ENCODE measurements around the gene CAMK4.

CAMK4 gene

DNA sequence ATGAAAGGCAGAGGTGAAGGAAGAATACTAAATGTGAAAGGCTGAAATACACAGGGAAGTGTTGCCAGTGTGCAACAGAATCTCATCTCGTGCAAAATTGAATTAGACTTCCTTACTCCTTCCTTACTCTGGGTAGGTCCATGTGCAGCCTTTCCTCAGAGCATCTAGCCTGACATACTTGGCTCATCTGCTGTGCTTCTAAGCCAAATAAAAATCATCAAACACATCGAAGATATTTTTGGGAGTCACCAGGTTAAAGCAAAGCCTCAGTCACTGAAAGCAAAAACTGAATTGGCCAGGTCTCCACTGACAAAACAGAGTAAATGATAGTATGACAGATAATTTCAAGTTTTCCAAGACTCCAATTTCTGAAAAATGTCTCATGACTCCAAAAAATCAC is 268.8 kb downstream of the CAMK4 start:
- DNase-seq (ENCODE audit: low read depth in 2 of 2) = no peak

GRCh38 chr5:111494355-111494999 is 270.3 kb downstream of the CAMK4 start:
- no peak for DNase-seq (ENCODE audit: low read depth in 2 of 2)

- no peak for DNase-seq (ENCODE audit: low read depth in 2 of 2)
Measured at GRCh38 chr5:111495159-111495558, 271.0 kb downstream of the CAMK4 start.

DNA sequence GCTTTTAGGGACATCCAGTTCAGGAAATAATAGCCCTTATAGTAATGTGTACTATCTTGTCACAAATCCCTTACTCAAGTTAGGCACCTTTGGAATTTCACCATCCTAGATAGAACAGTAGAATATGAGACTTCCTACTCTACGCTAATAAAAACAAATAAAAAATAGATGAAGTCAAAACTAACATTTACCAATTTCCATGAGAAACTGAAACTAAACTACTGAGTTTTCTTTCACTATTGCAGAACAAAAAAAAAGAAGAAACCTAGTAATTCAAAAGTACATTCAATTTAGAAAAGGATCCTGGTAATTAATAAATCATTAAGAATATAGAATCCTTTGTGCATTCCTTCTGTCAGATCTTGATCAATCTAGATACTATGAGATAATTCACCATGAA is 274.2 kb downstream of the CAMK4 start:
- no peak for DNase-seq (ENCODE audit: low read depth in 2 of 2)

GRCh38 chr5:111502956-111503355 is 278.8 kb downstream of the CAMK4 start:
- no peak for DNase-seq (ENCODE audit: low read depth in 2 of 2)

DNA sequence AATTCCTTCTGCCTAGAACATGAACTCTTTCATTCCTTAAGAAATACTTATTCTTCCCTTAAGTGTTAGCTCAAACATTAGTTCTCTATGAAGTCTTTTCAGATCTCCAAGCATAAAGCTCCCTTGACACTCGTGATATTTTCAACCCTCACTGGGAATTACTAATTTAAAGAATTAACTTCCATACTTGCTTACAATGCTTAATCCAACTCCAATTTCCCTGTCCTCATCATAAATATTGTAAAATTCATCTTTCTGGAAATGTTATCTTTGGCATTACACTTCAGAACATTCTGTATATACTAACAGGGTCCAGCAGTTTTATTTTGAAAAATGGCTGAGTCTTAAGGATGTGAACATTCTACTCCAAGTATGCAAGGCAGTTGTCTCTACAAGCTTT is 280.9 kb downstream of the CAMK4 start:
- DNase-seq (ENCODE audit: low read depth in 2 of 2) = no peak

DNA sequence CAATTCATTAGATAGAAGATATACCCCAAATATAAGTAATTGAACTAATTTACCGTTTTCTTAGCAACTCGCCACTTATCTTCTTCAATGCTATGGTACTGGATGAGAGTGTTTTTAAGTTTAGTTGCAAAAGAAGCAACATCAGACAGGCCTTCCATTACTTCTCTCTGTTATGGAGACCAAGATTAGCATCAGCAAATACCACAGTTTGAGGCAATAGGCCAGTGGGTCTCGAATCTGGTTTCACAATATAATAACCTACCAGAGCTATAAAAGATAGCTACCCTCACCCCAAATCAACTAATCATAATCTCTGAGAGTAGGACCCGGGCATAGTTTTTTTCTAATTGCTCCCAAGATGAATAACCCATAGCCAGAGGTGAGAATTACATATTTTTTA is 283.1 kb downstream of the CAMK4 start:
- no peak for DNase-seq (ENCODE audit: low read depth in 2 of 2)

- DNase-seq (ENCODE audit: low read depth in 2 of 2) = no peak
Measured at GRCh38 chr5:111509119-111509518, 284.9 kb downstream of the CAMK4 start.

- DNase-seq (ENCODE audit: low read depth in 2 of 2) = no peak
Measured at GRCh38 chr5:111511174-111511830, 287.1 kb downstream of the CAMK4 start.

DNA sequence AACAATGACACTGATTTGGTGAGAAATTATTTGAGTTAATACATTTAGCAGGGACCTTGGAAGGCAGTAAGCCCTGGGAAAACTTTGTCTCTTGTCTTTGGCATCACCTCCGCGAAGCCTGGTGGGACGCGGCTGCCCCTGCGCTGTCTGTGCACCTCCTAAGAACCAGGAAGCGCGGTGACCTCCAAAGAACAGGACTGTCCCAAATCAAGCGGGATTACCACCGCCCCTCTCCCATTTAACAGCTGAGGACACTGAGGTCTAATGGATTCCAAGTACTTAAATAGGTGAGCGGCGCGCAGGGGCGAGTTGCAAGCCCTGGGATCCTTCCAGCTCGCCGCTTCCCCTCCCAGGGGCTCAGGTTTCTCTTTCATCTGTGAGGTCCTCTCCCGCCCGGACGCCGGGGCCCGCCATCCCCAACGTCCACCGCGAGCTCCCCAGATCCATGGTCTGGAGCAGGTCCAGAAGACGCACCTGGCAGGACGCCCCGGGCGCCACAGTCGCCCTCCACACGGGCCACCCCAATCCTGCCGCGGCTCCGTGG is 287.7 kb downstream of the CAMK4 start:
- no peak for DNase-seq (ENCODE audit: low read depth in 2 of 2)

DNA sequence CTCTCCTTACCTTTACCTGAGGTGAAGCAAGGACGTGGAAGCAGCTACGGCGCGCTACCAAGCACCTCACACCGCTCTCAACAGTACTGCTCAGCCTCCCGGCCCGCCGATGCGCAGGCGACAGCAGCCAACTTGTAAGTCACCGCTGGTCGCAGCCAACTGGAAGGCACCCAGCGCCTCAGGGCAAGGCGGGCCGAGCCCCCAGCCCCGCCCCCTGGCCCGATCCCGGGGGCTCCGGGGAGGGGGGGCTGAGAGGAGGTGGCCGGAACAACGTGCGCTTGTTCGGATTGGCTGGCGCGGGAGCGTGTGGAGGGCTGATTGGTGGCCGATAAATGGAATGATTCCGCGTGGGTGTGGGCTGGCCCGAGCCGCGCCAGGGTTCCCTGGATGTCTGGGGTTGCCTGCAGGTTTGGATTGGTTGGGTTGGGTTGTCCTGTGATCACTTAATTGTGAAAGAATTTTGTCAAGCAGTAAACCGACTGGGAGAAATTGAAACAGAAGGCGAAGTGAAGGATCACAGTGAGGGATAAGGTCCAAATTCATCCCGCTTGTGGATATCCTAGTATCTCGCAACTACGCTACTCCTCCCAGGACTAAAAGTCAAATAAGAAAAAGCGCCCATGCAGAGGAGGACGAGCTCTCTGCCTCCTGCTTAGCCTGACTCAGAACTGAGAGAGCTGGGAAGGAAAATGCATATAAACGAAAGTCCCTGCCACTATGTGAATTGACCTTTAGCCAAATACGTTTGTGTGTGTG is 288.4 kb downstream of the CAMK4 start, which contains the start of gene STARD4:
Gene STARD4, minus strand, starts transcription at position 161 of the 756 bp plus-strand sequence. CDS start 5,102 bp downstream, outside the sequence.
- peak; percentile 85 to 90 for DNase-seq (ENCODE audit: low read depth in 2 of 2)

DNA sequence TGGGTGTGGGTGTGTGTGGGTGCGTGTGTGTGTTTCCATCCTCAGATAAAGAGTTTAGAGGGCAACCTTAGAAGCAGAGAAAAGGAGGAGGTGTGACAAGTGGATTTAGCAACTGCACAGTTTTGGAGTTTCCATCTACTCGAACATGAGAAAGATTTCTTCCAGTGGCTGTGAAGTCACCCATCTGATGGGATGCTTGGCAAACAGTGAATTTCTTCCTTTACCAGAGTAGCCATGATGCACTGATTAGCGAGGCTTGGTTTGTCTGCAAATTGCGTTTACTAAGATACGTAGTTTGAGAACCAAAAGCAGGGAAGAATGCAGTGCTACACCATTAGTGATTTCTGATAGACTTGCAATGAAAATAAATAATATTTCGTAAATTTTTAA is 288.9 kb downstream of the CAMK4 start:
- DNase-seq (ENCODE audit: low read depth in 2 of 2) = no peak

DNA sequence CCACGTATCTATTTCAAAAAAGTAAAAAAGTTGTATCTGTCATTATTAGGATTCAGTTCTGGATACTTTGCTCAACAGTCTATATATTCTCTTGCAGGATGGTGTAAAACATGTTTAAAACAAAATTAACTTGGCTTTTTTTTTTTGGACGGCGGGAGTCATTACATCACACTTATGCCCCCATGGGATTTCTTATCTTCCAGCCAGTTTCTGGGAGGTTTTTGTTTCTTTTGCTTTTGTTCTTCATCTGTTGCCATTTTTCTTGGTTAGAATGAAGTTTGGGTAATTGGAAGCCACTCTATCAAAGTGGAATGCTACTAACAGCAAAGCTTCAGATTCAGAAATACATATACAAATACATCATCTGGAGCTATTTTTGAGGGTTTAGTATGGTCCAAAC is 289.9 kb downstream of the CAMK4 start:
- DNase-seq (ENCODE audit: low read depth in 2 of 2) = no peak

DNA sequence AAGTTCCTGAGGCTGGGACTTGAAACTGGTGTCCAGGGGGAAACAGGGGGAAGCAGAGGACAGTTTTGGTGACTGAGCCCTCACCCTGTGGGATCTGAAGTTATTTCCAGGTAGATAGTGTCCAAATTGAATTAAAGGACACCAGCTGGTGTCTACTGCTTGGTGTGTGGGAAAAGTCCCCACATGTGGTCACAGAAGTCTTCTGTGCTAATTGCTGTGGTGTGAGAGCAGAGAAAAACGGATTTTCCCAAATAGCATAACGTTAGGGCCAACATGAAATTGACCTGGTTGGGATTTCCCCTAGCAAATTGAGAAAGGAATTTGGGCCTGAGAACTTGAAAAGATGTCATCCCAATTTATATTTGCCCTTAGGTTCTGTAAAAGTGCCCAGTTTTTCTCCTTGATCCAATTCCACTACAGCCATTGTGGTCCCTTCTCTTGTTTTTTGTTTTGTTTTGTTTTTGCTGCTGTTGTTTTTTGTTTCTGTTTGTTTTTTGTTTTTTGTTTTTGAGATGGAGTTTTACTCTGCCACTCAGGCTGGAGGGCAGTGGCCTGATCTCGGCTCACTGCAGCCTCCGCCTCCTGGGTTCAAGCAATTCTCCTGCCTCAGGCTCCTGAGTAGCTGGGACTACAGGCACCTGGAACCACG is 293.8 kb downstream of the CAMK4 start:
- no peak for DNase-seq (ENCODE audit: low read depth in 2 of 2)

DNA sequence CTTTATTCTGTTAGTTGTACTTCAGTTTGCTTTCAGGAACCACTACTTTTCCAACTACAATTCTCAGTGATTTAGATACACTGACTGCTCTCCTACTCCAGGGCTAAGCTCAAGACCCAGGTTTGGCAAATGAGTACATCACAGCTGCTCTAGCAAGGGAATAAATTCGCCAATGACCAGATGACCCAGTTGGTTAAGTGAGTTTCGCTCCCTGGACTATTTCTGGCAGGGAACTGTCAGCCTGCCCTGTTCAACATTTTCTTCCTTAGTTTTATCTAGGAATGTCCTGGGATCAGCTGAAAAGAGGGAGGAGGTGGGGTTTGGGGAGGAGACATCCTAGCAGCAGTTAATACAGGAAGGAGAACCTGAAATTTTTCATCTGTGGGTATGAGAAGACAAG is 294.6 kb downstream of the CAMK4 start:
- no peak for DNase-seq (ENCODE audit: low read depth in 2 of 2)

- no peak for DNase-seq (ENCODE audit: low read depth in 2 of 2)
Measured at GRCh38 chr5:111520908-111521307, 296.7 kb downstream of the CAMK4 start.

- DNase-seq (ENCODE audit: low read depth in 2 of 2) = no peak
Measured at GRCh38 chr5:111528056-111528455, 303.9 kb downstream of the CAMK4 start.

DNA sequence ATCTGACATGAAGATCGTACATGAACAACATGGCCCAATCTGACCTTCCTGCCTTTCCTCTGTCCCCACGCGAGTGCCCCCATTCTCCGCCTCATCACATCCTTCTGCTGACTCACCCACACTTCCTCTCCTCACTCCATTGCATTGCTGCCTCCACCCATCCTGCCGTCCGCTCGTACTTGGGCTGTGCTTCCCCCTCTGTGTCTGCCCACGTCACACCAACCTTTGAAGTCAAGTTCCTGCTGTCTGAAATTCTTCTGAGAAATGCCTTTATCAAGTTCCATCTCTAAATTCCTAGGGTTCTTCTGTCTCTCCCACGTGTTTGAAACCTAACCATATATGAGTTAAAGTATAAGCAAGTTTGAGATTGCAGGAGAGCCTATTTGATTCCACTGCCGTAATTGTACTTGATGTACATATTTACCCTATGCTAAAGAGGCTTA is 306.1 kb downstream of the CAMK4 start:
- peak; percentile 57 to 59 for DNase-seq (ENCODE audit: low read depth in 2 of 2)

DNA sequence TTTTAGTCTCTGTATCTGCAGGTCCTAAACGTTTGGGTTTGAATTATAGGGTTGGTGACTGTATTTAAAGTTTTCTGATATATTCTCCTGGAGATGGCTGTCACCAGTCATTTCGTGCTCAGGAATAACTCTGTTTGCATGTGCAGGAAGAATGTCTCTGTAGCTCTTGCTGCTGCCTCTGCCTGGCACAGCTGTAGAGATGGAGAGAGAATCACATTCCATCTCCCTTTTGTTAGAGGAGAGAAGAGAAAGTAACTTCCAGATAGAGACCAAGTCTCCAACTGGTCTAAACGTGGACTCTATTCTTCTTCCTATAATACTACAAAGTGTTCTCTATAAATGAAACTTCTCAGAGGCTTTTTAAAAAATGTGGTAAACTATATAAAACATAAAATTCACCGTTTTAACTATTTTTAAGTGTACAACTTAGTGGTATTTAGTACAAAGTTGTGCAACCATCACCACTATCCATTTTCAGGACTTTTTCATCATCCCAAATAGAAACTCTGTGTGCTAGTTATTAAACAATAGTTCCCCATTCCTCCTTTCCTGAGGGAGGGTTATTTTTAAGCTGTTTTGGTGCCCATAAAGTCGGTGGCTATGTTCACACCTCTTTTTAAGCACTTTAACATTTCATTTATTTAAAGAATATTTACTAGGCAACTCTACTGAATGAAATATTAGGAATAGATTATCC is 308.9 kb downstream of the CAMK4 start:
- no peak for DNase-seq (ENCODE audit: low read depth in 2 of 2)

GRCh38 chr5:111535879-111536549 is 311.8 kb downstream of the CAMK4 start:
- DNase-seq (ENCODE audit: low read depth in 2 of 2) = no peak

All from stimulated activated CD8-positive, alpha-beta memory T cell treated with anti-CD3 and anti-CD28 coated beads, Interleukin-7, amount 100 ng/mL, for 1 hour (primary cell).